Keratinocyte (primary cell): ENCODE results near the gene SLC39A11. TPM values are rescaled to one million over a fixed set of nuclear protein-coding genes. Genes with fewer than 3 reads are reported as not detected.

ENCODE experiments used
- DNase-seq: peaks from one replicate; pipeline ENCODE4 v3.0.0-alpha.2; 2011; ENCODE audit warnings: low read depth, missing footprints, low spot score
- FAIRE-seq: peaks from 2 replicates; lab custom pipeline; 2011; peaks lifted over from hg19 to GRCh38; lab: Jason Lieb, UNC
- H2AFZ ChIP-seq: 2 replicates; pipeline ENCODE4 v1.6.0; 2012; ENCODE audit warnings: low read length, control low read depth, inconsistent platforms; ENCODE audit not compliant: control insufficient read depth
- H3K27ac ChIP-seq: 2 replicates; pipeline ENCODE4 v1.5.1; 2011; ENCODE audit warnings: low read length; ENCODE audit not compliant: control insufficient read depth, insufficient read depth
- H3K27me3 ChIP-seq: 3 replicates; pipeline ENCODE4 v1.6.0; 2011; ENCODE audit warnings: low read length; ENCODE audit not compliant: control insufficient read depth, insufficient read depth; ENCODE audit errors: extremely low read depth
- H3K36me3 ChIP-seq, 2 experiments: 2 replicates in 1 of 2; 3 replicates in 1 of 2; pipeline ENCODE4 v1.5.1; 2011; ENCODE audit warnings: low read length in 2 of 2, mild to moderate bottlenecking in 1 of 2; ENCODE audit not compliant: control insufficient read depth in 2 of 2, insufficient read depth in 2 of 2; ENCODE audit errors: extremely low read depth in 1 of 2
- H3K4me1 ChIP-seq: 3 replicates; pipeline ENCODE4 v1.5.1; 2011; ENCODE audit warnings: low read length; ENCODE audit not compliant: control insufficient read depth, insufficient read depth; ENCODE audit errors: extremely low read depth
- H3K4me2 ChIP-seq: 3 replicates; pipeline ENCODE4 v1.6.0; 2011; ENCODE audit warnings: low read depth, low read length; ENCODE audit not compliant: control insufficient read depth, insufficient read depth; ENCODE audit errors: extremely low read depth
- H3K4me3 ChIP-seq, 3 experiments: fragments of 200-600 bp in 1 of 3; sonication (generic) in 1 of 3; 2 replicates in 2 of 3; 3 replicates in 1 of 3; pipeline ENCODE4 v1.5.1; 2011 to 2016; ENCODE audit warnings: low read length in 3 of 3, mild to moderate bottlenecking in 3 of 3, control low read depth in 2 of 3, inconsistent platforms in 1 of 3, low read depth in 1 of 3, mixed read lengths in 1 of 3, mixed run types in 1 of 3, moderate library complexity in 1 of 3; ENCODE audit not compliant: control insufficient read depth in 2 of 3, insufficient read depth in 2 of 3; ENCODE audit errors: extremely low read depth in 1 of 3
- H3K79me2 ChIP-seq: 2 replicates; pipeline ENCODE4 v1.6.0; 2012; ENCODE audit warnings: low read length; ENCODE audit not compliant: control insufficient read depth, insufficient read depth
- H3K9ac ChIP-seq: 3 replicates; pipeline ENCODE4 v1.6.0; 2011; ENCODE audit warnings: low read length; ENCODE audit not compliant: control insufficient read depth, insufficient read depth; ENCODE audit errors: extremely low read depth
- H3K9me1 ChIP-seq: 3 replicates; pipeline ENCODE4 v1.6.0; 2011; ENCODE audit warnings: low read length; ENCODE audit not compliant: control insufficient read depth, insufficient read depth; ENCODE audit errors: extremely low read depth
- H3K9me3 ChIP-seq: 2 replicates; pipeline ENCODE4 v1.5.1; 2012; ENCODE audit warnings: low read depth, low read length; ENCODE audit not compliant: control insufficient read depth
- H4K20me1 ChIP-seq: 3 replicates; pipeline ENCODE4 v1.6.0; 2011; ENCODE audit warnings: low read length; ENCODE audit not compliant: control insufficient read depth, insufficient read depth; ENCODE audit errors: extremely low read depth
- CTCF ChIP-seq, 3 experiments: IDR thresholded peaks in 1 of 3; conservative IDR thresholded peaks in 1 of 3; optimal IDR thresholded peaks in 1 of 3; 2 replicates in 2 of 3; 3 replicates in 1 of 3; pipeline versions ENCODE3 to v1.5.1; 2011; ENCODE audit warnings: low read length in 3 of 3, mild to moderate bottlenecking in 3 of 3, moderate library complexity in 2 of 3, control low read depth in 1 of 3, inconsistent platforms in 1 of 3; ENCODE audit not compliant: insufficient read depth in 2 of 3; ENCODE audit errors: extremely low read depth in 1 of 3
- EZH2 ChIP-seq: IDR thresholded peaks from one replicate; pipeline ENCODE4 v1.6.1; 2012; ENCODE audit warnings: inconsistent platforms, mild to moderate bottlenecking, low read length, moderate library complexity
- dilution Hi-C: fragments of 300-500 bp; cut with MboI; formaldehyde crosslinking; loops from one replicate; pipeline ENCODE4 v1.7.0; 2020; ENCODE audit warnings: low sequenced_read_pairs; ENCODE audit not compliant: extremely low pct_ligation_motif_present
- polyA plus RNA-seq, 5 experiments: library from polyadenylated mRNA; depleted of rRNA in 3 of 5; stranded (reverse) in 3 of 5; stranded (forward) in 1 of 5; unstranded in 1 of 5; fragments of >200 nt; gene quantifications; 1 replicate in 1 of 5; 2 replicates in 3 of 5; 3 replicates in 1 of 5; pipeline versions ENCODE4 v1.2.1 to v1.2.3, GENCODE V29; 2011 to 2012; ENCODE audit warnings: missing spikeins in 2 of 5, low read depth in 1 of 5, low replicate concordance in 1 of 5

SLC39A11 gene
- polyA plus RNA-seq, 1 donor (not counting 4 experiments of a cell fraction or from before 2014, with no cell fraction given), result 11.5 TPM

- dilution Hi-C loops, result no loop called here
- Histone ChIP-seq H3K4me3 (no peak overlapping the region), H4K20me1 (no peaks in the 10 kb centered on the region), H3K9me1 (no peaks in the 10 kb centered on the region), H2AFZ (no peak overlapping the region), H3K79me2 (no peaks in the 10 kb centered on the region), H3K27ac (no peak overlapping the region), H3K4me2 (no peak overlapping the region), H3K4me1 (no peaks in the 10 kb centered on the region), H3K36me3 (no peaks in the 10 kb centered on the region), H3K27me3 (no peaks in the 10 kb centered on the region), H3K9me3 (no peaks in the 10 kb centered on the region), H3K9ac (no peak overlapping the region)
- FAIRE-seq, result no peak
- TF ChIP-seq CTCF (optimal IDR thresholded peaks at IDR 0.05 in 1 of 3, IDR thresholded peaks at IDR 0.05 in 1 of 3, conservative IDR thresholded peaks at IDR 0.05 in 1 of 3; ENCODE audit: extremely low read depth in 1 of 3, insufficient read depth in 2 of 3, low read length in 3 of 3) (no peak), EZH2 (no peak)
- no peak for DNase-seq
Measured at GRCh38 chr17:72850410-72851118, 241.9 kb downstream of the SLC39A11 start.

- Histone ChIP-seq H3K27ac (no peak overlapping the region), H3K27me3 (no peaks in the 10 kb centered on the region), H3K4me3 (no peak overlapping the region), H3K9me3 (no peaks in the 10 kb centered on the region), H3K9ac (no peak overlapping the region), H3K79me2 (no peaks in the 10 kb centered on the region), H4K20me1 (no peaks in the 10 kb centered on the region), H3K4me2 (no peak overlapping the region), H3K36me3 (no peaks in the 10 kb centered on the region), H3K9me1 (no peaks in the 10 kb centered on the region), H3K4me1 (no peaks in the 10 kb centered on the region), H2AFZ (no peak overlapping the region)
- DNase-seq, result no peak
- no peak for TF ChIP-seq EZH2
- no peak for TF ChIP-seq CTCF (optimal IDR thresholded peaks at IDR 0.05 in 1 of 3, IDR thresholded peaks at IDR 0.05 in 1 of 3, conservative IDR thresholded peaks at IDR 0.05 in 1 of 3; ENCODE audit: extremely low read depth in 1 of 3, insufficient read depth in 2 of 3, low read length in 3 of 3)
- dilution Hi-C loops, result no loop called here
- no peak for FAIRE-seq
Measured at GRCh38 chr17:72846399-72846798, 246.1 kb downstream of the SLC39A11 start.
